Sigmoid colon (tissue), 4 donors: ENCODE results near the gene TBX1.

ENCODE experiments used
- CTCF ChIP-seq, 4 experiments: fragments of 450-650 bp in 3 of 4; fragments of 200-600 bp in 1 of 4; IDR thresholded peaks; one replicate each; pipeline ENCODE4 v1.5.1; 2016 to 2019; ENCODE audit warnings: antibody characterized with exemption in 4 of 4, mild to moderate bottlenecking in 3 of 4, moderate library complexity in 2 of 4
- EP300 ChIP-seq, 4 donors: sonication (generic); formaldehyde crosslinking; IDR thresholded peaks; one replicate each; pipeline ENCODE4 v1.6.1; 2017; ENCODE audit warnings: antibody characterized with exemption in 4 of 4
- POLR2A ChIP-seq, 2 donors: fragments of 450-650 bp; IDR thresholded peaks; one replicate each; pipeline ENCODE4 v1.6.1; 2016; ENCODE audit warnings: antibody characterized with exemption in 2 of 2, mild to moderate bottlenecking in 2 of 2, moderate library complexity in 2 of 2

GRCh38 chr22:19816372-19817119, 56.0 kb downstream of the TBX1 start:
- no peak for TF ChIP-seq CTCF (IDR thresholded peaks at IDR 0.05)
- no peak for TF ChIP-seq POLR2A (IDR thresholded peaks at IDR 0.05)
- TF ChIP-seq EP300 (IDR thresholded peaks at IDR 0.05), result no peak
